HepG2 (cell line): ENCODE data around the gene CCDC34. TPM values are rescaled to one million over a fixed set of nuclear protein-coding genes. Genes with fewer than 3 reads are reported as not detected.

Source experiments
- ATAC-seq: fragments of 200-7000 bp; cut with Tn5 transposase; 3 replicates; pipeline ENCODE4 v1.9.1; 2020; ENCODE audit warnings: mild to moderate bottlenecking, moderate library complexity
- BruUV-seq: library from RNA; stranded (reverse); fragments of 400-500 nt; replicated peaks from 2 replicates; lab custom pipeline; 2021; lab: Mats Ljungman, UMichigan
- CTCF ChIA-PET: fragments of 300-600 bp; formaldehyde crosslinking; extraction: SDS; loops from one replicate; lab custom pipeline; 2021; ENCODE audit warnings: low total read pairs, inconsistent platforms, low intra/inter-chr PET ratio; lab: Yijun Ruan, JAX
- POLR2A ChIA-PET: fragments of 350-600 bp; sonication (Branson Sonifier 250); formaldehyde crosslinking; loops from one replicate; lab custom pipeline; 2020; ENCODE audit warnings: antibody characterized with exemption, inconsistent platforms; lab: Yijun Ruan, JAX
- DNase-seq: peaks from one replicate; pipeline ENCODE4 v3.0.0-alpha.2; 2015; ENCODE audit warnings: low spot score
- FAIRE-seq: peaks from 3 replicates; lab custom pipeline; 2011; peaks lifted over from hg19 to GRCh38; lab: Jason Lieb, UNC
- H2AFZ ChIP-seq: one replicate; pipeline ENCODE4 v1.6.1; 2011; ENCODE audit warnings: low read length, inconsistent platforms
- H3K27ac ChIP-seq: fragments of 300-600 bp; 3 replicates; pipeline ENCODE4 v1.8.0; 2011; ENCODE audit warnings: mixed run types, mild to moderate bottlenecking, mixed read lengths, low read length, inconsistent platforms; ENCODE audit not compliant: insufficient read depth; ENCODE audit errors: extremely low read length
- H3K27me3 ChIP-seq, 2 experiments: fragments of 200-600 bp in 1 of 2; 2 replicates in 1 of 2; 3 replicates in 1 of 2; pipeline versions ENCODE4 v1.6.0 to v1.8.0; 2011; ENCODE audit warnings: low read length in 2 of 2, mild to moderate bottlenecking in 2 of 2, moderate library complexity in 2 of 2, inconsistent platforms in 1 of 2; ENCODE audit not compliant: insufficient read depth in 2 of 2, control insufficient read depth in 1 of 2
- H3K36me3 ChIP-seq, 2 experiments: fragments of 200-600 bp in 1 of 2; replicated peaks in 1 of 2; 2 replicates in 1 of 2; 3 replicates in 1 of 2; pipeline versions ENCODE4 v1.5.1 to v1.8.0; 2011; ENCODE audit warnings: low read length in 2 of 2, inconsistent platforms in 1 of 2; ENCODE audit not compliant: insufficient read depth in 2 of 2, control insufficient read depth in 1 of 2
- H3K4me1 ChIP-seq: 2 replicates; pipeline ENCODE4 v1.5.1; 2012; ENCODE audit warnings: low read length, inconsistent platforms; ENCODE audit not compliant: insufficient read depth
- H3K4me2 ChIP-seq: 2 replicates; pipeline ENCODE4 v1.6.0; 2011; ENCODE audit warnings: low read depth, low read length, inconsistent platforms
- H3K4me3 ChIP-seq, 3 experiments: fragments of 200-600 bp in 1 of 3; sonication (generic), shearing (Covaris generic) in 1 of 3; replicated peaks in 1 of 3; 2 replicates each; pipeline ENCODE4 v1.5.1; 2011 to 2016; ENCODE audit warnings: low read length in 3 of 3, inconsistent platforms in 2 of 3, low read depth in 2 of 3, mild to moderate bottlenecking in 2 of 3, control low read depth in 1 of 3, mixed read lengths in 1 of 3; ENCODE audit not compliant: insufficient read depth in 1 of 3
- H3K79me2 ChIP-seq: one replicate; pipeline ENCODE4 v1.6.1; 2011; ENCODE audit warnings: low read length, inconsistent platforms; ENCODE audit not compliant: insufficient read depth
- H3K9ac ChIP-seq: 2 replicates; pipeline ENCODE4 v1.6.0; 2011; ENCODE audit warnings: mild to moderate bottlenecking, low read depth, low read length, inconsistent platforms; ENCODE audit not compliant: insufficient read depth
- H3K9me3 ChIP-seq: 2 replicates; pipeline ENCODE4 v1.5.1; 2012; ENCODE audit warnings: mild to moderate bottlenecking, low read length
- H4K20me1 ChIP-seq: 2 replicates; pipeline ENCODE4 v1.6.0; 2011; ENCODE audit warnings: inconsistent platforms, mild to moderate bottlenecking, low read length, moderate library complexity; ENCODE audit not compliant: insufficient read depth
- CCAR2 ChIP-seq: fragments of 200-400 bp; formaldehyde crosslinking; optimal IDR thresholded peaks from 2 replicates; pipeline ENCODE3; 2018; ENCODE audit warnings: low read depth, mild to moderate bottlenecking, low read length, moderate library complexity
- JUN ChIP-seq: sonication (generic); formaldehyde crosslinking; IDR thresholded peaks from 2 replicates; pipeline ENCODE4 v1.4.0; 2020; ENCODE audit warnings: mild to moderate bottlenecking, missing genetic modification reagents
- KAT8 ChIP-seq: IDR thresholded peaks from 2 replicates; pipeline ENCODE4 v1.6.1; 2016; ENCODE audit warnings: missing genetic modification reagents, missing compliant biosample characterization
- MAFF ChIP-seq: IDR thresholded peaks from 2 replicates; pipeline ENCODE4 v1.6.1; 2011; ENCODE audit warnings: low read depth, low read length, improper control_type of control experiment
- MAFK ChIP-seq, 2 experiments: IDR thresholded peaks in 1 of 2; conservative IDR thresholded peaks in 1 of 2; 2 replicates each; pipeline ENCODE4 v1.6.1; 2011; ENCODE audit warnings: improper control_type of control experiment in 2 of 2, low read length in 2 of 2
- NFE2L2 ChIP-seq: fragments of 150-350 bp; IDR thresholded peaks from 2 replicates; pipeline ENCODE4 v1.6.1; 2014; ENCODE audit warnings: low read length
- SOX13 ChIP-seq, 3 experiments: fragments of 450-650 bp in 1 of 3; sonication (generic) in 1 of 3; formaldehyde crosslinking in 1 of 3; IDR thresholded peaks in 2 of 3; conservative IDR thresholded peaks in 1 of 3; 2 replicates each; pipeline versions ENCODE4 v1.5.0 to v1.6.1; 2016 to 2020; ENCODE audit warnings: antibody characterized with exemption in 1 of 3, mild to moderate bottlenecking in 1 of 3, missing compliant biosample characterization in 1 of 3, missing genetic modification reagents in 1 of 3, moderate library complexity in 1 of 3
- SRY ChIP-seq: sonication (generic); formaldehyde crosslinking; IDR thresholded peaks from 2 replicates; pipeline ENCODE4 v1.8.0; 2022; ENCODE audit warnings: mild to moderate bottlenecking, missing genetic modification reagents
- ZNF235 ChIP-seq: sonication (generic); formaldehyde crosslinking; IDR thresholded peaks from 2 replicates; pipeline ENCODE4 v1.8.1; 2023; ENCODE audit warnings: mild to moderate bottlenecking, missing genetic modification reagents, borderline replicate concordance
- WGBS: methylation state at CpG from one replicate; pipeline ENCODE4 v1.1.6; 2017; ENCODE audit warnings: low lambda C conversion rate; 5-methylcytosine and 5-hydroxymethylcytosine counted together
- in situ Hi-C: cut with HindIII; loops from 2 replicates; pipeline ENCODE4 v1.10.0; 2017; ENCODE audit warnings: low pct_unique_long_range_greater_than_20kb; ENCODE audit not compliant: extremely low pct_ligation_motif_present
- intact Hi-C: fragments of 100-400 bp; cut with micrococcal nuclease; formaldehyde crosslinking; loops from one replicate; pipeline ENCODE4 v1.10.0; 2022; ENCODE audit not compliant: unreplicated experiment
- polyA plus RNA-seq, 8 experiments: library from polyadenylated mRNA; depleted of rRNA in 3 of 8; stranded (reverse) in 7 of 8; unstranded in 1 of 8; fragments of >200 nt; fragmentation: Illumina TruSeq in 4 of 8; extraction: Trizol in 4 of 8; gene quantifications; 2 replicates each; pipeline versions ENCODE4 v1.2.1 to v1.2.3, GENCODE V29; 2011 to 2016; ENCODE audit warnings: low read depth in 4 of 8, missing spikeins in 1 of 8, mixed read lengths in 1 of 8; ENCODE audit not compliant: insufficient read depth in 1 of 8
- total RNA-seq, 5 experiments: library from RNA; depleted of rRNA; stranded (reverse); fragments of >200 nt; fragmentation: Illumina TruSeq; extraction: Trizol; gene quantifications; 2 replicates each; pipeline ENCODE4 v1.2.3, GENCODE V29; 2016; ENCODE audit warnings: low read depth in 1 of 5
- TF ChIP-seq, protein P1 (sequence below): sonication (generic); formaldehyde crosslinking; IDR thresholded peaks from 2 replicates; pipeline ENCODE4 v1.4.0; 2020; ENCODE audit warnings: missing genetic modification reagents

The CCDC34 gene
- total and polyA plus RNA-seq, 2 of the 13 experiments (the other 11 are each of a cell fraction or from before 2014, with no cell fraction given): 7.6 to 34.3 TPM

- DNase-seq: no peak
- FAIRE-seq: no peak
- ATAC-seq: no peak
- Histone ChIP-seq H3K4me3 (no peak overlapping the region), H3K79me2 (no peaks in the 10 kb centered on the region), H4K20me1 (no peaks in the 10 kb centered on the region), H3K4me1 (peaks cover 50% of the 10 kb centered on the region), H3K27ac (no peak overlapping the region), H3K9me3 (peaks cover 11% of the 10 kb centered on the region; the same call in 1 of the 2 replicates), H2AFZ (no peak overlapping the region), H3K4me2 (peak overlapping the region; percentile 63; the same call in 1 of the 2 replicates), H3K9ac (no peak overlapping the region), H3K36me3 (no peaks in the 10 kb centered on the region), H3K27me3 (no peaks in the 10 kb centered on the region)
- intact Hi-C loops (no loop called here), in situ Hi-C loops (loop anchor here (5.0 kb wide), 1 partner anchor 89 kb away; no protein-coding TSS in a partner anchor)
- POLR2A ChIA-PET: interaction anchor here (1.2 to 1.4 kb wide), 2 partner anchors 10 to 181 kb away, joined by 3 read pairs; partner anchors contain the start of gene LGR4
- BruUV-seq: no TSS peak
- CTCF ChIA-PET: no interaction called here
- 96% methylated on average over 6 of the region's 6 CpGs for WGBS
- TF ChIP-seq MAFF (0 out of 2 replicates have a peak, but pooled peaks have one; percentile 17), KAT8 (CRISPR knock-in tag) (0 out of 2 replicates have a peak, but pooled peaks have one; percentile 1), ZNF235 (CRISPR knock-in tag) (no peak), SRY (CRISPR knock-in tag) (no peak), CCAR2 (no peak), NFE2L2 (peak; percentile 80), MAFK (conservative IDR thresholded peaks at IDR 0.05 in 1 of 2, IDR thresholded peaks at IDR 0.05 in 1 of 2; ENCODE audit: low read length in 2 of 2) (peak; percentile 36 to 40; a peak in 3 of 4 replicates), JUN (CRISPR knock-in tag) (no peak), SOX13 (IDR thresholded peaks at IDR 0.05) (no peak), SOX13 (CRISPR knock-in tag; conservative IDR thresholded peaks at IDR 0.05 in 1 of 2, IDR thresholded peaks at IDR 0.05 in 1 of 2) (0 out of 4 replicates have a peak, but pooled peaks of 1 of the 2 experiments have one; percentile 25)
- TF ChIP-seq, protein P1, sequence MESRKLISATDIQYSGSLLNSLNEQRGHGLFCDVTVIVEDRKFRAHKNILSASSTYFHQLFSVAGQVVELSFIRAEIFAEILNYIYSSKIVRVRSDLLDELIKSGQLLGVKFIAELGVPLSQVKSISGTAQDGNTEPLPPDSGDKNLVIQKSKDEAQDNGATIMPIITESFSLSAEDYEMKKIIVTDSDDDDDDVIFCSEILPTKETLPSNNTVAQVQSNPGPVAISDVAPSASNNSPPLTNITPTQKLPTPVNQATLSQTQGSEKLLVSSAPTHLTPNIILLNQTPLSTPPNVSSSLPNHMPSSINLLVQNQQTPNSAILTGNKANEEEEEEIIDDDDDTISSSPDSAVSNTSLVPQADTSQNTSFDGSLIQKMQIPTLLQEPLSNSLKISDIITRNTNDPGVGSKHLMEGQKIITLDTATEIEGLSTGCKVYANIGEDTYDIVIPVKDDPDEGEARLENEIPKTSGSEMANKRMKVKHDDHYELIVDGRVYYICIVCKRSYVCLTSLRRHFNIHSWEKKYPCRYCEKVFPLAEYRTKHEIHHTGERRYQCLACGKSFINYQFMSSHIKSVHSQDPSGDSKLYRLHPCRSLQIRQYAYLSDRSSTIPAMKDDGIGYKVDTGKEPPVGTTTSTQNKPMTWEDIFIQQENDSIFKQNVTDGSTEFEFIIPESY: peak; percentile 72
- TF ChIP-seq, all 625 proteins: peak for 6
Measured at GRCh38 chr11:27291302-27291889, 71.6 kb downstream of the CCDC34 start.
